OCI-LY1 (cell line): Measurements from ENCODE around the gene KIRREL2.

Experiments
- CTCF ChIP-seq: fragments of 200-600 bp; sonication (generic), shearing (Covaris generic); IDR thresholded peaks from 2 replicates; pipeline ENCODE4 v1.5.1; 2017; ENCODE audit warnings: mild to moderate bottlenecking, antibody characterized with exemption, low read length, moderate library complexity, mixed read lengths
- EZH2 ChIP-seq: fragments of 200-600 bp; sonication (generic), shearing (Covaris generic); IDR thresholded peaks from 2 replicates; pipeline ENCODE4 v1.8.0; 2017; ENCODE audit warnings: borderline replicate concordance, mixed run types, mild to moderate bottlenecking, antibody characterized with exemption, low read length, moderate library complexity, mixed read lengths

- TF ChIP-seq CTCF (no peak), EZH2 (no peak)
Measured at GRCh38 chr19:35915443-35915842, 58.7 kb downstream of the KIRREL2 start.
